SK-N-SH treated with all-trans-retinoic acid at 6 μM for 48 hours (cell line): ENCODE measurements around the gene KCNMA1.

Source experiments
- ARNTL ChIP-seq: fragments of 450-650 bp; formaldehyde crosslinking; IDR thresholded peaks from 2 replicates; pipeline ENCODE4 v1.5.0; 2020; ENCODE audit warnings: low read depth, mild to moderate bottlenecking, moderate library complexity, borderline replicate concordance
- OSR1 ChIP-seq: fragments of 250-450 bp; sonication (Bioruptor Pico); IDR thresholded peaks from 2 replicates; pipeline ENCODE4 v1.8.0; 2022; ENCODE audit warnings: moderate library complexity, mild to moderate bottlenecking, inconsistent platforms
- TCF4 ChIP-seq: fragments of 250-450 bp; sonication (Bioruptor Pico); IDR thresholded peaks from 2 replicates; pipeline ENCODE4 v1.8.0; 2021; ENCODE audit warnings: mild to moderate bottlenecking, moderate library complexity, borderline replicate concordance
- ZFP30 ChIP-seq: fragments of 450-650 bp; formaldehyde crosslinking; IDR thresholded peaks from 2 replicates; pipeline ENCODE4 v1.5.0; 2022; ENCODE audit warnings: mild to moderate bottlenecking, moderate library complexity
- ZNF565 ChIP-seq: fragments of 450-650 bp; formaldehyde crosslinking; conservative IDR thresholded peaks from 2 replicates; pipeline ENCODE4 v1.5.0; 2020; ENCODE audit warnings: low read depth, mild to moderate bottlenecking, moderate library complexity
- TF ChIP-seq, protein P1 (sequence below): fragments of 250-450 bp; sonication (Bioruptor Pico); IDR thresholded peaks from 2 replicates; pipeline ENCODE4 v1.8.0; 2020; ENCODE audit warnings: mild to moderate bottlenecking, moderate library complexity, borderline replicate concordance
- TF ChIP-seq, protein P2 (sequence below): fragments of 250-450 bp; sonication (Bioruptor Pico); IDR thresholded peaks from 2 replicates; pipeline ENCODE4 v1.5.1; 2021; ENCODE audit warnings: mild to moderate bottlenecking, moderate library complexity

DNA sequence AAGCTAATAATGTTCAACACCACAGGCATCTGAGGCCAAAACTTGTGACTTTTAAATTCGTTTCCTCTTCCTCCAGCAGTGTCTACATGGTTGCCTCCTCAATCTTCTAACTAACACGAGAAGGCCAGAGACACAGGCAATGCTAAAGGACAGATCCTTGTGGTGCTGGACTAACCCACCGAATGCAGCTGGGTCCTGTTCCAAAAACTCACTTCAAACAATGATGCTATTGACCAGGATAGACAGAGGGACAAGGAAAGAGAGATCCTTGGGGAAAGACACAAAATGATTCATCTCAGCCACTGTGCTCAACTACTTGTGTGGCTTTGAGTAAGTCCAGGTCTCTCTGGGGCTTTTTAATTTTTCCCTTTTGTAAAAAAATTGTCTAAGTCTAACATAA is 107.6 kb downstream of the KCNMA1 start:
- no peak for TF ChIP-seq ARNTL
- TF ChIP-seq ZNF565: no peak
- TF ChIP-seq, protein P1, sequence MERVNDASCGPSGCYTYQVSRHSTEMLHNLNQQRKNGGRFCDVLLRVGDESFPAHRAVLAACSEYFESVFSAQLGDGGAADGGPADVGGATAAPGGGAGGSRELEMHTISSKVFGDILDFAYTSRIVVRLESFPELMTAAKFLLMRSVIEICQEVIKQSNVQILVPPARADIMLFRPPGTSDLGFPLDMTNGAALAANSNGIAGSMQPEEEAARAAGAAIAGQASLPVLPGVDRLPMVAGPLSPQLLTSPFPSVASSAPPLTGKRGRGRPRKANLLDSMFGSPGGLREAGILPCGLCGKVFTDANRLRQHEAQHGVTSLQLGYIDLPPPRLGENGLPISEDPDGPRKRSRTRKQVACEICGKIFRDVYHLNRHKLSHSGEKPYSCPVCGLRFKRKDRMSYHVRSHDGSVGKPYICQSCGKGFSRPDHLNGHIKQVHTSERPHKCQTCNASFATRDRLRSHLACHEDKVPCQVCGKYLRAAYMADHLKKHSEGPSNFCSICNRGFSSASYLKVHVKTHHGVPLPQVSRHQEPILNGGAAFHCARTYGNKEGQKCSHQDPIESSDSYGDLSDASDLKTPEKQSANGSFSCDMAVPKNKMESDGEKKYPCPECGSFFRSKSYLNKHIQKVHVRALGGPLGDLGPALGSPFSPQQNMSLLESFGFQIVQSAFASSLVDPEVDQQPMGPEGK (CRISPR knock-in tag): no peak
- no peak for TF ChIP-seq ZFP30
- no peak for TF ChIP-seq OSR1 (CRISPR knock-in tag)
- TF ChIP-seq, protein P2, sequence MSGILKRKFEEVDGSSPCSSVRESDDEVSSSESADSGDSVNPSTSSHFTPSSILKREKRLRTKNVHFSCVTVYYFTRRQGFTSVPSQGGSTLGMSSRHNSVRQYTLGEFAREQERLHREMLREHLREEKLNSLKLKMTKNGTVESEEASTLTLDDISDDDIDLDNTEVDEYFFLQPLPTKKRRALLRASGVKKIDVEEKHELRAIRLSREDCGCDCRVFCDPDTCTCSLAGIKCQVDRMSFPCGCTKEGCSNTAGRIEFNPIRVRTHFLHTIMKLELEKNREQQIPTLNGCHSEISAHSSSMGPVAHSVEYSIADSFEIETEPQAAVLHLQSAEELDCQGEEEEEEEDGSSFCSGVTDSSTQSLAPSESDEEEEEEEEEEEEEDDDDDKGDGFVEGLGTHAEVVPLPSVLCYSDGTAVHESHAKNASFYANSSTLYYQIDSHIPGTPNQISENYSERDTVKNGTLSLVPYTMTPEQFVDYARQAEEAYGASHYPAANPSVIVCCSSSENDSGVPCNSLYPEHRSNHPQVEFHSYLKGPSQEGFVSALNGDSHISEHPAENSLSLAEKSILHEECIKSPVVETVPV (CRISPR knock-in tag): no peak
- TF ChIP-seq TCF4: no peak
